Spleen (tissue), 11 donors: ENCODE results near the gene MAPK11. TPM values are rescaled to one million over a fixed set of nuclear protein-coding genes. Genes with fewer than 3 reads are reported as not detected.

Experiments used
- DNase-seq: peaks from one replicate; pipeline ENCODE4 v3.0.0-alpha.2; 2020
- H3K27ac ChIP-seq, 8 donors: fragments of 200-600 bp; sonication (generic) in 7 of 8; 1 replicate in 4 of 8; 2 replicates in 4 of 8; pipeline versions ENCODE4 v1.5.0 to v1.8.0; 2016 to 2021; ENCODE audit warnings: inconsistent platforms in 4 of 8, mild to moderate bottlenecking in 4 of 8, moderate library complexity in 1 of 8
- H3K27me3 ChIP-seq, 7 donors: fragments of 200-600 bp; sonication (generic) in 6 of 7; replicated peaks in 1 of 7; 1 replicate in 4 of 7; 2 replicates in 3 of 7; pipeline versions ENCODE4 v1.5.0 to v1.8.0; 2016 to 2021; ENCODE audit warnings: inconsistent platforms in 3 of 7, mild to moderate bottlenecking in 1 of 7
- H3K36me3 ChIP-seq, 6 donors: fragments of 200-600 bp; sonication (generic) in 5 of 6; 1 replicate in 4 of 6; 2 replicates in 2 of 6; pipeline versions ENCODE4 v1.5.0 to v1.8.0; 2016 to 2021; ENCODE audit warnings: inconsistent platforms in 2 of 6
- H3K4me1 ChIP-seq, 6 donors: fragments of 200-600 bp; sonication (generic) in 5 of 6; 1 replicate in 3 of 6; 2 replicates in 3 of 6; pipeline versions ENCODE4 v1.5.0 to v1.8.0; 2016 to 2021; ENCODE audit warnings: inconsistent platforms in 3 of 6
- H3K4me3 ChIP-seq, 8 donors: fragments of 200-600 bp; sonication (generic) in 7 of 8; 1 replicate in 4 of 8; 2 replicates in 4 of 8; pipeline versions ENCODE4 v1.5.0 to v1.8.0; 2016 to 2021; ENCODE audit warnings: inconsistent platforms in 4 of 8, mild to moderate bottlenecking in 4 of 8, moderate library complexity in 2 of 8
- H3K9me3 ChIP-seq, 8 donors: fragments of 200-600 bp; sonication (generic) in 7 of 8; 1 replicate in 4 of 8; 2 replicates in 4 of 8; pipeline versions ENCODE4 v1.5.0 to v1.8.0; 2016 to 2021; ENCODE audit warnings: inconsistent platforms in 4 of 8
- POLR2A ChIP-seq, 3 donors: fragments of 450-650 bp; IDR thresholded peaks; one replicate each; pipeline ENCODE4 v1.5.1; 2017; ENCODE audit warnings: antibody characterized with exemption in 3 of 3, mild to moderate bottlenecking in 1 of 3
- POLR2AphosphoS5 ChIP-seq, 3 donors: sonication (generic); formaldehyde crosslinking; IDR thresholded peaks; one replicate each; pipeline ENCODE4 v1.5.1; 2017; ENCODE audit warnings: antibody characterized with exemption in 3 of 3
- WGBS, 5 donors: extraction: QIAGEN DNeasy Blood & Tissue Kit in 3 of 5; methylation state at CpG; one replicate each; pipeline versions ENCODE4 v1.1.5 to v1.1.7; 2013 to 2018; 5-methylcytosine and 5-hydroxymethylcytosine counted together
- intact Hi-C: fragments of 100-400 bp; cut with DNase I; formaldehyde crosslinking; loops from one replicate; pipeline ENCODE4 v1.15.0; 2023; ENCODE audit warnings: low total_unique reads
- polyA plus RNA-seq, 3 donors: library from polyadenylated mRNA; stranded (reverse); fragments of 200-250 nt; gene quantifications; one replicate each; pipeline ENCODE4 v1.2.1, GENCODE V29; 2013
- total RNA-seq, 7 donors: library from RNA; depleted of rRNA in 3 of 7; stranded (reverse); fragments of >200 nt in 3 of 7; fragmentation: NEBNext Ultra II Directional in 4 of 7; extraction: Animal tissue kit (Norgen Biotek cat#: 25700) in 4 of 7; gene quantifications; one replicate each; pipeline versions ENCODE4 v1.1.0 to v1.2.1, GENCODE V29; 2016 to 2021
- TF ChIP-seq, protein P1 (sequence below), 11 experiments: fragments of 200-600 bp in 7 of 11; fragments of 450-650 bp in 4 of 11; sonication (generic) in 4 of 11; IDR thresholded peaks in 8 of 11; conservative IDR thresholded peaks in 3 of 11; 1 replicate in 7 of 11; 2 replicates in 4 of 11; pipeline versions ENCODE4 v1.4.0 to v1.8.0; 2016 to 2021; ENCODE audit warnings: antibody characterized with exemption in 11 of 11, inconsistent platforms in 4 of 11, mild to moderate bottlenecking in 1 of 11
- donor health status: healthy with polysubstance abuse.
- donor health status: DM: no; HTN: no; CAD: no; lungs with moderate emphysema.
- donor health status: DM: no; HTN: no; CAD: no.
- donor health status: Bipolar disorder and iron deficiency.
- donor health status: healthy.
- donor health status: DM: no; HTN: no; CAD: no.
- donor health status: DM: yes; HTN: yes; CAD: no.

MAPK11 gene
- total and polyA plus RNA-seq, 10 donors = 5.2 to 25.3 (median 11.3) TPM

DNA sequence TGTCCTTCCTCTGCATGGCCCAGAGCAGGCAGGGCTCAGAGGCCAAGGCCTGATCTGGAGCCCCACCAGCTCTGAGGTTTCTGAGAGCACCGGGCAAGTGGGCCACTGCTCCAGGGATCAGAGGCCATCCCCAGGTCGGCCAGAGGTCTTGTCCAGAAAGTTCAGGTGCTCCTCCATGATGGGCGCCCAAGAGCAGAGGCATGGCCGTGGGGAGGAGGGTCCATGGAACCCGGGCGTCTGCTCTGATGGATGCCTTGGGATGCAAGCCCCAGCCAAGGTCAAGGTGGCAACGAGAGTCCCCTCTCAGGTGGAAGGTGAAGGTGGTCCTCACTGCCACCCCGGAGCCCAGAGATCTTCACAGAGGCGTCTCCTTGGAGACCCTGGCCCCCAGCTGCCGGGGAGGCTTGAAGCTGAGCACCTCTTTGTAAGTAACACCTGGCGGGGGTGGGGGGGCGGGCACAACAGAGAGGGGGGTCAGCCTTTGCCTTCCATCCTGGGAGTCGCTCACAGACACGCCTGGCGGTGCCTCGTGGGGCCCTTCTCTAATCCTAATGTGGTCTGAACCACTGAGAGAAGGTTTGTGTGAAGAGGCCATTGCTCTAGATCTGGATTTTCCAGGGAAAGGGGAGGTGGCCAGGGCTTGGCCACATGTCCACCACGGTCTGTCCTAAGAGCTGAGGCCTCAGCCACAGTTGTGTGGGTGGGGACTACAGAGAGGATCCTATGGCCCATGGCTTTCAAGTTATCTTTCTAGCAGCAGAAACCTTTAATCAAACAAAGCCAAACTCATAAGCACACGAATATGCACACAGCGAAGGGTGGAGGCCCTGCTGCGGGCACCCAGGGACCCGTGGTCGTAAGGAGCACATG is 16.9 kb downstream of the MAPK11 start:
- 83 to 91% (median 87%) methylated on average over 19 to 22 of the region's 22 CpGs for WGBS, 5 donors
- intact Hi-C loops = loop anchor here (5.0 kb wide), 1 partner anchor 89 kb away; the partner anchor contains the start of gene PPP6R2
- peaks cover 0 to 1% (median 0%) of the 10 kb centered on the region in 7 donors for H3K27me3 ChIP-seq
- H3K4me3 ChIP-seq = no peak overlapping the region
- no peak for DNase-seq
- H3K4me1 ChIP-seq = peaks cover 20 to 42% (median 39%) of the 10 kb centered on the region in 6 donors
- H3K36me3 ChIP-seq = peaks cover 0 to 16% (median under 1%) of the 10 kb centered on the region in 6 donors
- H3K9me3 ChIP-seq = no peaks in the 10 kb centered on the region
- TF ChIP-seq POLR2A (IDR thresholded peaks at IDR 0.05) = no peak
- TF ChIP-seq, protein P1, sequence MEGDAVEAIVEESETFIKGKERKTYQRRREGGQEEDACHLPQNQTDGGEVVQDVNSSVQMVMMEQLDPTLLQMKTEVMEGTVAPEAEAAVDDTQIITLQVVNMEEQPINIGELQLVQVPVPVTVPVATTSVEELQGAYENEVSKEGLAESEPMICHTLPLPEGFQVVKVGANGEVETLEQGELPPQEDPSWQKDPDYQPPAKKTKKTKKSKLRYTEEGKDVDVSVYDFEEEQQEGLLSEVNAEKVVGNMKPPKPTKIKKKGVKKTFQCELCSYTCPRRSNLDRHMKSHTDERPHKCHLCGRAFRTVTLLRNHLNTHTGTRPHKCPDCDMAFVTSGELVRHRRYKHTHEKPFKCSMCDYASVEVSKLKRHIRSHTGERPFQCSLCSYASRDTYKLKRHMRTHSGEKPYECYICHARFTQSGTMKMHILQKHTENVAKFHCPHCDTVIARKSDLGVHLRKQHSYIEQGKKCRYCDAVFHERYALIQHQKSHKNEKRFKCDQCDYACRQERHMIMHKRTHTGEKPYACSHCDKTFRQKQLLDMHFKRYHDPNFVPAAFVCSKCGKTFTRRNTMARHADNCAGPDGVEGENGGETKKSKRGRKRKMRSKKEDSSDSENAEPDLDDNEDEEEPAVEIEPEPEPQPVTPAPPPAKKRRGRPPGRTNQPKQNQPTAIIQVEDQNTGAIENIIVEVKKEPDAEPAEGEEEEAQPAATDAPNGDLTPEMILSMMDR (IDR thresholded peaks at IDR 0.05 in 8 of 11, conservative IDR thresholded peaks at IDR 0.05 in 3 of 11) = no peak
- TF ChIP-seq POLR2AphosphoS5 (IDR thresholded peaks at IDR 0.05) = no peak
- H3K27ac ChIP-seq = no peak overlapping the region

DNA sequence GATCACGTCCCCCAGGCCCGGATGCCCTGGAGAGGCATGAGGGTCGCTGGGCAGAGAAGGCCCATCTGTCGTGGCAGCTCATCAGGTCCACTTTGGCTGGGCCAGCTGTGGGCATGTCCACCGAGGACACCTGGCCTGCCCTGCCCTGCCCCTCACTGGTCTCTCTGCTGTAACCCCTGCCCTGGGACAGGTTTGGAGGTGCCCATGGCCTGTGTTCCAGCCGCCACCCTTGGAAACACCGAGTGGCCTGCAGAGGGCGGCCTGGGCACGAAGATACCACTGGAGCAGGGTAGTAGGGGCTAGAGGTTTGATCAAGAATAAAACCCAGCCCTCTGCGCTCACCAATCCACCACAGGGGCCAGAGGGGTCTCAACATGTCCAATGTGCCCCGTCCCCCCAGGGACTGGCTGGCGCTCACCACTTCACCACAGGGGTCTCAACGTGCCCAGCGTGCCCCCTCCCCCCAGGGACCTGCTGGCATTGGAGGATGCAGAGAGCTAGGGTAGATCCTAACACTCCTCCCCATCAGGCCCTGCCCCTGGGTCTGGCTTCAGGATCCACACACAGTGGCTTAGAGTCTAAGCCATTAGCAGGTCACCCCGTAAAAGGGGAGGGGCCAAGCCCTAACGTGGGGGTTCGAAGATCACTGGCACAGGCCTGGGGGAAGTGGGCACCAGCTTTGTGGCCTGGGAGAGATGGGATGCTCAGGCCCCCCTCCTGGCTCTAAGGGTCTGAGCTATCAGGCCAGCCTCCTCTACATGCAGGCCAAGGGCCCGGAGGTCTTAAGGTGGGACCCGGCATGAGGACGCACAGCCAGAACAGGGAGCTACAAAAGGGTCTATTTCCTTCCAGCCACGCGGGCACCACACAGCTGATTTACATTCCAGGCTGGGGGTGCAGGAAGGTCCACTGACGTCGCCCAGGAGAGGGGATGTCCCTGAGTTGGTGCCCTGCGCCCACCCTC is 17.8 kb downstream of the MAPK11 start:
- peak overlapping the region in 5 of 8 donors; percentile 70 to 85 (median 77) for H3K4me3 ChIP-seq
- TF ChIP-seq POLR2A (IDR thresholded peaks at IDR 0.05) (no peak), POLR2AphosphoS5 (IDR thresholded peaks at IDR 0.05) (peak; percentile 10 to 60 (median 42))
- TF ChIP-seq, protein P1 (IDR thresholded peaks at IDR 0.05 in 8 of 11, conservative IDR thresholded peaks at IDR 0.05 in 3 of 11) = peak; percentile 50 to 86 (median 80)
- no peaks in the 10 kb centered on the region for H3K27me3 ChIP-seq
- WGBS, 5 donors = 43 to 56% (median 50%) methylated on average over 15 to 25 of the region's 25 CpGs
- peak; percentile 94 for DNase-seq
- intact Hi-C loops = loop anchor here (5.0 kb wide), 1 partner anchor 90 kb away; the partner anchor contains the start of gene PPP6R2
- H3K9me3 ChIP-seq = no peaks in the 10 kb centered on the region
- H3K36me3 ChIP-seq = peaks cover 0 to 25% (median 4%) of the 10 kb centered on the region in 6 donors
- peak overlapping the region; percentile 72 to 86 (median 75) for H3K27ac ChIP-seq
- peaks cover 20 to 51% (median 48%) of the 10 kb centered on the region in 6 donors for H3K4me1 ChIP-seq

DNA sequence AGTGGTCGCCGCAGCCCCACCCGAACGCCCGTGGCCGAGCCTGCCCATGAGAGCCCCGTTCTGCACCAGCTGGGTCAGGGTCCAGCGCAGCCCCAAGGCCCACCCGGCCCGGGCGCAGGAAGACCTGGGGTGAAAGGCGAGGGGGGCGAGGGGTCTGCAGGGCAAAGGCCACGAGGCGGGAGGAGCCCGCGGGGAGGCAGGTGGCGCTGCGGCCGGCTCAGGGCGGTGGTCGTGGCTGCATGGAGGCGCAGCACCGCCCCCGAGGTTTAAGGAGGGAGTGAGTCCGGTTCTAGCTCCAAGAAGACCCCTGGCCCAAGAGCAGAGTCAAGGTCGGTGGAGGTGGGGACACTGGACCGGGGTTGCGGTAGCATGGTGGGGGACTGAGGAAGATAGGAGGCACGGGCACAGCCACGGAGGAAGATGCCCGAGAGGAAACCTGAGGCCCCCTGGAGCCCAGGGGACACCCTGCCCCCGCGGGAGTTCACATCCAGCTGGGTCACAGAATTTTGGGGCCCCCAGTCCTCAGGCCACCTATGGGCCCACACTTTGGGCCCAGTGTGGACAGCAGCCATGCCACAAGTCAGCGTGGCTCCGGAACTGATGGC is 18.6 kb downstream of the MAPK11 start:
- H3K4me1 ChIP-seq = peaks cover 20 to 58% (median 52%) of the 10 kb centered on the region in 6 donors
- intact Hi-C loops = loop anchor here (5.0 kb wide), 1 partner anchor 91 kb away; the partner anchor contains the start of gene PPP6R2
- H3K27ac ChIP-seq = peak overlapping the region; percentile 72 to 86 (median 75)
- H3K36me3 ChIP-seq = peaks cover 0 to 33% (median 9%) of the 10 kb centered on the region in 6 donors
- H3K4me3 ChIP-seq = peak overlapping the region; percentile 67 to 85 (median 80)
- H3K27me3 ChIP-seq = no peaks in the 10 kb centered on the region
- WGBS, 5 donors = 5 to 11% (median 7%) methylated on average over 17 to 36 of the region's 36 CpGs
- no peak for DNase-seq
- H3K9me3 ChIP-seq = no peaks in the 10 kb centered on the region
- TF ChIP-seq POLR2AphosphoS5 (IDR thresholded peaks at IDR 0.05) = no peak
- TF ChIP-seq POLR2A (IDR thresholded peaks at IDR 0.05) = no peak
- TF ChIP-seq, protein P1 (IDR thresholded peaks at IDR 0.05 in 8 of 11, conservative IDR thresholded peaks at IDR 0.05 in 3 of 11) = peak in 1 of 11 experiments; percentile 1
